ENCODE results near the gene ARL8A.

DNA sequence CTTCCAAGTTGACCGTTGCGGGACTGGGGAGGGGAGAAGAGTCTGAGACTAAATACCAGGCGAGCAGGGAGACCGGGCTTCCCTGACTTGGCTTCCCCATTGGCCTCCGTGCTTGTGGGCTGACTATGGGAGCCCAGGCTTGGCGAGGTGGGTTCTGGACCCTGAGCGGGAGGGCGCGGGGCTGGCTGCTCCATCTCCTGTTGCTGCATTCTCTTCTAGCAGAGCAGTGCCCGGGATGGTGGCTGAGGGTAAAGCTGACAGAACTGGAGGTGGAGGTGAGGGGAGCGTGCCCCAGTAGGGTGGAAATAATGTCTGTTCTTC, 49.8 kb upstream of the ARL8A start:
- TF ChIP-seq EZH2 (IDR thresholded peaks at IDR 0.05; ENCODE audit: insufficient read depth, poor library complexity, severe bottlenecking) (no peak), EZH2phosphoT487 (IDR thresholded peaks at IDR 0.05; ENCODE audit: insufficient read depth, low read depth) (no peak)
